HEK293 (cell line): ENCODE results near the gene NPTXR.

Experiments used
- BCL11A ChIP-seq: fragments of 450-650 bp; formaldehyde crosslinking; IDR thresholded peaks from 2 replicates; pipeline ENCODE4 v1.5.1; 2016; ENCODE audit warnings: low read depth, missing biosample characterization, missing genetic modification characterization
- CTCF ChIP-seq: fragments of 450-650 bp; formaldehyde crosslinking; IDR thresholded peaks from 2 replicates; pipeline ENCODE4 v1.5.1; 2016; ENCODE audit warnings: missing biosample characterization, missing genetic modification characterization
- GLIS1 ChIP-seq: fragments of 450-650 bp; formaldehyde crosslinking; IDR thresholded peaks from 2 replicates; pipeline ENCODE4 v1.5.1; 2016; ENCODE audit warnings: missing biosample characterization, missing genetic modification characterization
- KLF10 ChIP-seq: fragments of 450-650 bp; IDR thresholded peaks from 2 replicates; pipeline ENCODE4 v1.5.1; 2018; ENCODE audit warnings: missing biosample characterization, mild to moderate bottlenecking, missing genetic modification characterization
- PATZ1 ChIP-seq: fragments of 450-650 bp; formaldehyde crosslinking; IDR thresholded peaks from 2 replicates; pipeline ENCODE4 v1.5.1; 2016; ENCODE audit warnings: missing biosample characterization, missing genetic modification characterization
- REST ChIP-seq: fragments of 450-650 bp; formaldehyde crosslinking; IDR thresholded peaks from 2 replicates; pipeline ENCODE4 v1.5.1; 2016; ENCODE audit warnings: missing biosample characterization, missing genetic modification characterization
- SCRT2 ChIP-seq: fragments of 450-650 bp; formaldehyde crosslinking; IDR thresholded peaks from 2 replicates; pipeline ENCODE4 v1.5.1; 2016; ENCODE audit warnings: missing biosample characterization, missing genetic modification characterization
- ZNF114 ChIP-seq: fragments of 450-650 bp; formaldehyde crosslinking; IDR thresholded peaks from 2 replicates; pipeline ENCODE4 v1.5.0; 2017; ENCODE audit warnings: missing biosample characterization, missing genetic modification characterization
- ZNF274 ChIP-seq, 2 experiments: fragments of 200-500 bp in 1 of 2; fragments of 450-650 bp in 1 of 2; sonication (Bioruptor generic) in 1 of 2; formaldehyde crosslinking in 1 of 2; IDR thresholded peaks; 2 replicates each; pipeline versions ENCODE4 v1.5.1 to v1.6.1; 2014 to 2016; ENCODE audit warnings: borderline replicate concordance in 1 of 2, inconsistent platforms in 1 of 2, low read length in 1 of 2, missing biosample characterization in 1 of 2, missing genetic modification characterization in 1 of 2
- ZNF311 ChIP-seq: fragments of 450-650 bp; formaldehyde crosslinking; IDR thresholded peaks from 2 replicates; pipeline ENCODE4 v1.5.1; 2017; ENCODE audit warnings: missing biosample characterization, missing genetic modification characterization, borderline replicate concordance
- ZNF335 ChIP-seq: fragments of 450-650 bp; formaldehyde crosslinking; conservative IDR thresholded peaks from 2 replicates; pipeline ENCODE4 v1.5.1; 2016; ENCODE audit warnings: missing biosample characterization, missing genetic modification characterization
- ZNF514 ChIP-seq: fragments of 450-650 bp; formaldehyde crosslinking; IDR thresholded peaks from 2 replicates; pipeline ENCODE4 v1.5.1; 2016; ENCODE audit warnings: missing biosample characterization, missing genetic modification characterization
- ZNF621 ChIP-seq: fragments of 450-650 bp; formaldehyde crosslinking; IDR thresholded peaks from 2 replicates; pipeline ENCODE4 v1.5.1; 2017; ENCODE audit warnings: missing biosample characterization, missing genetic modification characterization

GRCh38 chr22:38852522-38852921, 8.7 kb upstream of the NPTXR start:
- no peak for TF ChIP-seq CTCF
- no peak for TF ChIP-seq ZNF621
- TF ChIP-seq SCRT2 (tag by site-specific recombination) = no peak
- TF ChIP-seq REST (tag by site-specific recombination) = no peak
- no peak for TF ChIP-seq PATZ1 (tag by site-specific recombination)
- no peak for TF ChIP-seq ZNF335 (tag by site-specific recombination)
- no peak for TF ChIP-seq BCL11A (tag by site-specific recombination)
- TF ChIP-seq ZNF274 (IDR thresholded peaks at IDR 0.05; ENCODE audit: low read length) = no peak
- TF ChIP-seq ZNF274 (tag by site-specific recombination; IDR thresholded peaks at IDR 0.05; ENCODE audit: borderline replicate concordance) = no peak
- TF ChIP-seq GLIS1 (tag by site-specific recombination) = no peak
- no peak for TF ChIP-seq ZNF311 (tag by site-specific recombination)
- TF ChIP-seq ZNF114 (tag by site-specific recombination) = no peak
- TF ChIP-seq ZNF514 (tag by site-specific recombination) = no peak
- no peak for TF ChIP-seq KLF10 (tag by site-specific recombination)
